ENCODE results near the gene HJV.

HJV gene

GRCh38 chr1:146022403-146023127 lies 1.0 kb upstream of the HJV start:
- peaks cover 0 to 12% (median 10%) of the 10 kb centered on the region in 4 experiments for H3K4me1 ChIP-seq (ENCODE audit: control extremely low read depth in 1 of 4, control insufficient read depth in 4 of 4, insufficient read depth in 4 of 4, low read length in 3 of 4)
- WGBS (ENCODE audit: insufficient coverage): 89% methylated on average over 3 of the region's 7 CpGs
- H3K36me3 ChIP-seq (ENCODE audit: control insufficient read depth in 4 of 4, insufficient read depth in 4 of 4, low read length in 3 of 4): no peaks in the 10 kb centered on the region
- ChIA-PET POLR2A (no interaction called here), CTCF (interaction anchor here (1.2 to 4.5 kb wide), 4 partner anchors 10 to 177 kb away, joined by 4 to 17 read pairs (median 12); partner anchors contain the start of gene NUDT17)
- no peak for DNase-seq
- no peak overlapping the region for H3K27ac ChIP-seq (ENCODE audit: insufficient read depth in 1 of 2, low read depth in 1 of 2, low read length in 2 of 2, poor library complexity in 1 of 2, severe bottlenecking in 2 of 2)
- H3K27me3 ChIP-seq (replicated peaks in 2 of 5; ENCODE audit: control insufficient read depth in 4 of 5, insufficient read depth in 5 of 5, low read length in 4 of 5): peaks cover 4 to 34% (median 26%) of the 10 kb centered on the region in 5 experiments
- H3K9me3 ChIP-seq (ENCODE audit: control extremely low read depth in 1 of 5, control insufficient read depth in 4 of 5, insufficient read depth in 2 of 5, low read depth in 1 of 5, low read length in 4 of 5): no peaks in the 10 kb centered on the region
- no peak overlapping the region for H3K4me3 ChIP-seq (ENCODE audit: control insufficient read depth in 1 of 7, extremely low read depth in 1 of 7, insufficient read depth in 4 of 7, low read depth in 2 of 7, low read length in 6 of 7)

- ChIA-PET POLR2A (no interaction called here), CTCF (interaction anchor here (1.1 to 4.5 kb wide), 10 partner anchors 8 to 176 kb away, joined by 3 to 17 read pairs (median 4); partner anchors contain the start of genes NUDT17, PEX11B and RBM8A)
- WGBS (ENCODE audit: insufficient coverage): 100% methylated on average over 1 of the region's 1 CpG
- H3K36me3 ChIP-seq (ENCODE audit: control insufficient read depth in 4 of 4, insufficient read depth in 4 of 4, low read length in 3 of 4): no peaks in the 10 kb centered on the region
- H3K9me3 ChIP-seq (ENCODE audit: control extremely low read depth in 1 of 5, control insufficient read depth in 4 of 5, insufficient read depth in 2 of 5, low read depth in 1 of 5, low read length in 4 of 5): no peaks in the 10 kb centered on the region
- H3K4me3 ChIP-seq (ENCODE audit: control insufficient read depth in 1 of 7, extremely low read depth in 1 of 7, insufficient read depth in 4 of 7, low read depth in 2 of 7, low read length in 6 of 7): no peak overlapping the region
- no peak for DNase-seq
- H3K27ac ChIP-seq (ENCODE audit: insufficient read depth in 1 of 2, low read depth in 1 of 2, low read length in 2 of 2, poor library complexity in 1 of 2, severe bottlenecking in 2 of 2): peak overlapping the region in 1 of 2 experiments; percentile 4
- peaks cover 4 to 40% (median 26%) of the 10 kb centered on the region in 5 experiments for H3K27me3 ChIP-seq (replicated peaks in 2 of 5; ENCODE audit: control insufficient read depth in 4 of 5, insufficient read depth in 5 of 5, low read length in 4 of 5)
- H3K4me1 ChIP-seq (ENCODE audit: control extremely low read depth in 1 of 4, control insufficient read depth in 4 of 4, insufficient read depth in 4 of 4, low read length in 3 of 4): peaks cover 0 to 12% (median 10%) of the 10 kb centered on the region in 4 experiments
These were observed 487 bp downstream of the HJV start for GRCh38 chr1:146021050-146021445.

- DNase-seq: no peak
- peaks cover 4 to 42% (median 26%) of the 10 kb centered on the region in 5 experiments for H3K27me3 ChIP-seq (replicated peaks in 2 of 5; ENCODE audit: control insufficient read depth in 4 of 5, insufficient read depth in 5 of 5, low read length in 4 of 5)
- 75% methylated on average over 1 of the region's 4 CpGs for WGBS (ENCODE audit: insufficient coverage)
- no peaks in the 10 kb centered on the region for H3K9me3 ChIP-seq (ENCODE audit: control extremely low read depth in 1 of 5, control insufficient read depth in 4 of 5, insufficient read depth in 2 of 5, low read depth in 1 of 5, low read length in 4 of 5)
- peaks cover 0 to 12% (median 10%) of the 10 kb centered on the region in 4 experiments for H3K4me1 ChIP-seq (ENCODE audit: control extremely low read depth in 1 of 4, control insufficient read depth in 4 of 4, insufficient read depth in 4 of 4, low read length in 3 of 4)
- ChIA-PET CTCF (interaction anchor here (1.1 to 4.5 kb wide), 6 partner anchors 12 to 175 kb away, joined by 3 to 17 read pairs (median 4); partner anchors contain the start of genes NUDT17, PEX11B and RBM8A), POLR2A (interaction anchor here (0.7 kb wide), 1 partner anchor 179 kb away, joined by 3 read pairs; no protein-coding TSS in a partner anchor)
- H3K36me3 ChIP-seq (ENCODE audit: control insufficient read depth in 4 of 4, insufficient read depth in 4 of 4, low read length in 3 of 4): no peaks in the 10 kb centered on the region
- H3K4me3 ChIP-seq (ENCODE audit: control insufficient read depth in 1 of 7, extremely low read depth in 1 of 7, insufficient read depth in 4 of 7, low read depth in 2 of 7, low read length in 6 of 7): peak overlapping the region in 1 of 7 experiments; percentile 32
- H3K27ac ChIP-seq (ENCODE audit: insufficient read depth in 1 of 2, low read depth in 1 of 2, low read length in 2 of 2, poor library complexity in 1 of 2, severe bottlenecking in 2 of 2): no peak overlapping the region
These were observed 1.2 kb downstream of the HJV start for GRCh38 chr1:146020058-146021049.

- POLR2A ChIA-PET: no interaction called here
- CTCF ChIA-PET: interaction anchor here (0.9 to 14.3 kb wide), 7 partner anchors 11 to 174 kb away, joined by 3 to 242 read pairs (median 4); partner anchors contain the start of gene NUDT17
- H3K27ac ChIP-seq (ENCODE audit: insufficient read depth in 1 of 2, low read depth in 1 of 2, low read length in 2 of 2, poor library complexity in 1 of 2, severe bottlenecking in 2 of 2): no peak overlapping the region
- H3K36me3 ChIP-seq (ENCODE audit: control insufficient read depth in 4 of 4, insufficient read depth in 4 of 4, low read length in 3 of 4): no peaks in the 10 kb centered on the region
- DNase-seq: no peak
- peaks cover 0 to 12% (median 10%) of the 10 kb centered on the region in 4 experiments for H3K4me1 ChIP-seq (ENCODE audit: control extremely low read depth in 1 of 4, control insufficient read depth in 4 of 4, insufficient read depth in 4 of 4, low read length in 3 of 4)
- no peaks in the 10 kb centered on the region for H3K9me3 ChIP-seq (ENCODE audit: control extremely low read depth in 1 of 5, control insufficient read depth in 4 of 5, insufficient read depth in 2 of 5, low read depth in 1 of 5, low read length in 4 of 5)
- peak overlapping the region in 5 of 7 experiments; percentile 8 to 32 (median 23) for H3K4me3 ChIP-seq (ENCODE audit: control insufficient read depth in 1 of 7, extremely low read depth in 1 of 7, insufficient read depth in 4 of 7, low read depth in 2 of 7, low read length in 6 of 7)
- 17% methylated on average over 22 of the region's 43 CpGs for WGBS (ENCODE audit: insufficient coverage)
- peaks cover 4 to 42% (median 26%) of the 10 kb centered on the region in 5 experiments for H3K27me3 ChIP-seq (replicated peaks in 2 of 5; ENCODE audit: control insufficient read depth in 4 of 5, insufficient read depth in 5 of 5, low read length in 4 of 5)
These were observed 2.1 kb downstream of the HJV start for GRCh38 chr1:146019231-146020057.

DNA sequence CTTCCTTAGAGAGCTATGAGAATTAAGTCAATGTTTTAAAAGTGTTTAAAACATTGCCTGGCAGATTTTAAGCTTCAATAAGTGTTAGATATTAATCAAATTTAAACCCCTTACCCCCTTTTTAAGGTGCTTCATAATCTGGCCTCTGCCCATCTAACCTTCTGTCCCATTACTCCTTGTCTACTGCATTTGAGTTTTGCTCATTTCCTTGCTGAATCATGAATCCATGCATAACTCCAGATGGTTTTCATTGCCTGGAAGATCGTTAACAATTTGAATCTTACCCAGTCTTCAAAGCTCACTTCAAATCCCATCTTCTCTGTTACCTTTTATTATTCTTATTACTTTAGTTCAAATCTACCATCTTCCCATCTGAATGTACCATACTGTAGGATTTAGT lies 4.6 kb downstream of the HJV start:
- CTCF ChIA-PET: interaction anchor here (0.7 to 14.3 kb wide), 9 partner anchors 8 to 171 kb away, joined by 3 to 242 read pairs (median 5); partner anchors contain the start of genes ITGA10, NUDT17 and PIAS3
- peaks cover 4 to 42% (median 26%) of the 10 kb centered on the region in 5 experiments for H3K27me3 ChIP-seq (replicated peaks in 2 of 5; ENCODE audit: control insufficient read depth in 4 of 5, insufficient read depth in 5 of 5, low read length in 4 of 5)
- H3K27ac ChIP-seq (ENCODE audit: insufficient read depth in 1 of 2, low read depth in 1 of 2, low read length in 2 of 2, poor library complexity in 1 of 2, severe bottlenecking in 2 of 2): no peak overlapping the region
- DNase-seq: no peak
- WGBS (ENCODE audit: insufficient coverage): 100% methylated on average over 1 of the region's 1 CpG
- H3K9me3 ChIP-seq (ENCODE audit: control extremely low read depth in 1 of 5, control insufficient read depth in 4 of 5, insufficient read depth in 2 of 5, low read depth in 1 of 5, low read length in 4 of 5): no peaks in the 10 kb centered on the region
- POLR2A ChIA-PET: no interaction called here
- H3K4me1 ChIP-seq (ENCODE audit: control extremely low read depth in 1 of 4, control insufficient read depth in 4 of 4, insufficient read depth in 4 of 4, low read length in 3 of 4): peaks cover 0 to 12% (median 10%) of the 10 kb centered on the region in 4 experiments
- no peaks in the 10 kb centered on the region for H3K36me3 ChIP-seq (ENCODE audit: control insufficient read depth in 4 of 4, insufficient read depth in 4 of 4, low read length in 3 of 4)
- H3K4me3 ChIP-seq (ENCODE audit: control insufficient read depth in 1 of 7, extremely low read depth in 1 of 7, insufficient read depth in 4 of 7, low read depth in 2 of 7, low read length in 6 of 7): no peak overlapping the region

DNA sequence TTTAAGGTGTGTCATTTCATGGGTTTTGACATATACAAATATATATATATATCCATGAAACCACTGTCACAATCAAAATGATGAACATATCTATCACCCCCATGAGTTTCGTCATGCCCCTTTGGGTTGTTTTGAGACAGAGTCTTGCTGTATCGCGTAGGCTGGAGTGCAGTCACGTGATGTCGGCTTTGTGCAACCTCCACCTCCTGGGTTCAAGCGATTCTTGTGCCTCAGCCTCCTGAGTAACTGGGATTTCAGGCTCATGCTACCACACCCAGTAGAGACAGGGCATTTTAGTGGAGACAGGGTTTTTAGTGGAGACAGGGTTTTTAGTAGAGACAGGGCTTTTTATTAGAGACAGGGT lies 8.0 kb downstream of the HJV start:
- WGBS (ENCODE audit: insufficient coverage): 100% methylated on average over 2 of the region's 6 CpGs
- Histone ChIP-seq H3K27me3 (replicated peaks in 2 of 5; ENCODE audit: control insufficient read depth in 4 of 5, insufficient read depth in 5 of 5, low read length in 4 of 5) (peaks cover 0 to 17% (median 1%) of the 10 kb centered on the region in 5 experiments), H3K9me3 (ENCODE audit: control extremely low read depth in 1 of 5, control insufficient read depth in 4 of 5, insufficient read depth in 2 of 5, low read depth in 1 of 5, low read length in 4 of 5) (no peaks in the 10 kb centered on the region), H3K4me1 (ENCODE audit: control extremely low read depth in 1 of 4, control insufficient read depth in 4 of 4, insufficient read depth in 4 of 4, low read length in 3 of 4) (peaks cover 0 to 5% (median 1%) of the 10 kb centered on the region in 4 experiments), H3K27ac (ENCODE audit: insufficient read depth in 1 of 2, low read depth in 1 of 2, low read length in 2 of 2, poor library complexity in 1 of 2, severe bottlenecking in 2 of 2) (no peak overlapping the region), H3K36me3 (ENCODE audit: control insufficient read depth in 4 of 4, insufficient read depth in 4 of 4, low read length in 3 of 4) (no peaks in the 10 kb centered on the region), H3K4me3 (ENCODE audit: control insufficient read depth in 1 of 7, extremely low read depth in 1 of 7, insufficient read depth in 4 of 7, low read depth in 2 of 7, low read length in 6 of 7) (no peak overlapping the region)
- ChIA-PET POLR2A (no interaction called here), CTCF (interaction anchor here (0.7 to 14.3 kb wide), 7 partner anchors 8 to 167 kb away, joined by 3 to 242 read pairs (median 3); partner anchors contain the start of genes HJV and NUDT17)
- no peak for DNase-seq
